H1 (cell line): ENCODE data around the gene B4GALNT3. TPM values are rescaled to one million over a fixed set of nuclear protein-coding genes. Genes with fewer than 3 reads are reported as not detected.

Source experiments
- CTCF ChIA-PET: fragments of 300-600 bp; sonication (Branson Sonifier 250); formaldehyde crosslinking; loops from one replicate; lab custom pipeline; 2021; ENCODE audit not compliant: partially characterized antibody; lab: Charles Lee
- POLR2A ChIA-PET: fragments of 300-600 bp; sonication (Branson Sonifier 250); formaldehyde crosslinking; loops from one replicate; lab custom pipeline; 2021; ENCODE audit warnings: inconsistent platforms; ENCODE audit not compliant: partially characterized antibody; lab: Charles Lee
- DNase-seq, 2 experiments: peaks; one replicate each; pipeline versions ENCODE4 v3.0.0 to v3.0.0-alpha.2; 2010 to 2022; ENCODE audit warnings: low spot score in 2 of 2, low read depth in 1 of 2, mixed read lengths in 1 of 2
- FAIRE-seq: peaks from 2 replicates; lab custom pipeline; 2011; peaks lifted over from hg19 to GRCh38; lab: Jason Lieb, UNC
- H2AFZ ChIP-seq: 2 replicates; pipeline ENCODE4 v1.8.1; 2012; ENCODE audit warnings: low read length, inconsistent platforms
- H2AK5ac ChIP-seq: 2 replicates; pipeline ENCODE4 v1.6.1; 2013; ENCODE audit warnings: low read depth, low read length
- H2BK120ac ChIP-seq: replicated peaks from 2 replicates; pipeline ENCODE3; 2013; ENCODE audit warnings: low read depth, low read length, inconsistent platforms
- H2BK12ac ChIP-seq: 2 replicates; pipeline ENCODE4 v1.6.1; 2013; ENCODE audit warnings: low read depth, low read length
- H2BK15ac ChIP-seq: 2 replicates; pipeline ENCODE4 v1.6.1; 2013; ENCODE audit warnings: low read length
- H2BK20ac ChIP-seq: 2 replicates; pipeline ENCODE4 v1.6.1; 2013; ENCODE audit warnings: low read length
- H2BK5ac ChIP-seq: 2 replicates; pipeline ENCODE4 v1.6.1; 2013; ENCODE audit warnings: low read depth, low read length
- H3K14ac ChIP-seq: 2 replicates; pipeline ENCODE4 v1.6.1; 2013; ENCODE audit warnings: inconsistent platforms; ENCODE audit not compliant: insufficient read length
- H3K18ac ChIP-seq: 2 replicates; pipeline ENCODE4 v1.6.1; 2013; ENCODE audit warnings: low read length; ENCODE audit errors: extremely low read depth
- H3K23ac ChIP-seq: 2 replicates; pipeline ENCODE4 v1.6.1; 2013; ENCODE audit warnings: inconsistent platforms; ENCODE audit not compliant: insufficient read length
- H3K23me2 ChIP-seq: 2 replicates; pipeline ENCODE4 v1.6.1; 2013; ENCODE audit warnings: low read depth, low read length
- H3K27ac ChIP-seq: 2 replicates; pipeline ENCODE4 v1.6.1; 2011; ENCODE audit warnings: low read depth, low read length, inconsistent platforms
- H3K27me3 ChIP-seq, 4 experiments: replicated peaks in 1 of 4; 1 replicate in 1 of 4; 2 replicates in 3 of 4; pipeline versions ENCODE4 v1.6.1 to v1.8.1; 2011 to 2013; ENCODE audit warnings: low read length in 3 of 4, mild to moderate bottlenecking in 3 of 4, inconsistent platforms in 2 of 4, mixed read lengths in 2 of 4, moderate library complexity in 1 of 4; ENCODE audit not compliant: control insufficient read depth in 3 of 4, insufficient read depth in 3 of 4; ENCODE audit errors: extremely low read depth in 1 of 4
- H3K36me3 ChIP-seq, 4 experiments: 2 replicates each; pipeline versions ENCODE4 v1.6.1 to v1.8.1; 2011 to 2013; ENCODE audit warnings: mild to moderate bottlenecking in 4 of 4, low read length in 3 of 4, moderate library complexity in 2 of 4, control low read depth in 1 of 4, inconsistent platforms in 1 of 4; ENCODE audit not compliant: insufficient read depth in 4 of 4, control insufficient read depth in 2 of 4
- H3K4ac ChIP-seq: replicated peaks from 2 replicates; pipeline ENCODE3; 2013; ENCODE audit warnings: low read length, low read depth, mixed read lengths, inconsistent platforms; ENCODE audit not compliant: insufficient read length
- H3K4me1 ChIP-seq, 4 experiments: replicated peaks in 1 of 4; 1 replicate in 1 of 4; 2 replicates in 3 of 4; pipeline versions ENCODE4 v1.6.1 to v1.8.1; 2011 to 2013; ENCODE audit warnings: low read length in 3 of 4, inconsistent platforms in 2 of 4, mixed read lengths in 1 of 4; ENCODE audit not compliant: insufficient read depth in 4 of 4, control insufficient read depth in 3 of 4
- H3K4me2 ChIP-seq, 2 experiments: 2 replicates each; pipeline versions ENCODE4 v1.6.1 to v1.8.1; 2011 to 2013; ENCODE audit warnings: low read depth in 2 of 2, low read length in 2 of 2, control low read depth in 1 of 2, inconsistent platforms in 1 of 2, mild to moderate bottlenecking in 1 of 2; ENCODE audit not compliant: insufficient read depth in 1 of 2
- H3K4me3 ChIP-seq, 4 experiments: fragments of 200-600, 300-600 bp in 1 of 4; sonication (generic), shearing (Covaris generic), sonication (Bioruptor Twin) in 1 of 4; 2 replicates each; pipeline versions ENCODE4 v1.5.1 to v1.8.1; 2011 to 2016; ENCODE audit warnings: low read length in 4 of 4, low read depth in 3 of 4, control low read depth in 2 of 4, inconsistent platforms in 2 of 4, mild to moderate bottlenecking in 2 of 4, mixed read lengths in 1 of 4, moderate library complexity in 1 of 4; ENCODE audit not compliant: insufficient read depth in 2 of 4; ENCODE audit errors: extremely low read depth in 1 of 4
- H3K56ac ChIP-seq: replicated peaks from 2 replicates; pipeline ENCODE3; 2013; ENCODE audit warnings: low read depth, mild to moderate bottlenecking, mixed read lengths, low read length, inconsistent platforms; ENCODE audit not compliant: insufficient read length
- H3K79me1 ChIP-seq: 2 replicates; pipeline ENCODE4 v1.6.1; 2013; ENCODE audit warnings: low read depth, low read length, control low read depth
- H3K79me2 ChIP-seq, 2 experiments: 2 replicates each; pipeline versions ENCODE4 v1.6.1 to v1.8.1; 2012 to 2013; ENCODE audit warnings: low read length in 2 of 2, mild to moderate bottlenecking in 2 of 2, inconsistent platforms in 1 of 2; ENCODE audit not compliant: insufficient read depth in 2 of 2, control insufficient read depth in 1 of 2
- H3K9ac ChIP-seq, 4 experiments: replicated peaks in 1 of 4; 1 replicate in 1 of 4; 2 replicates in 3 of 4; pipeline versions ENCODE4 v1.6.1 to v1.8.1; 2011 to 2013; ENCODE audit warnings: low read depth in 3 of 4, low read length in 3 of 4, control low read depth in 2 of 4, mild to moderate bottlenecking in 2 of 4, moderate library complexity in 2 of 4, inconsistent platforms in 1 of 4; ENCODE audit errors: extremely low read depth in 1 of 4
- H3K9me3 ChIP-seq, 2 experiments: 2 replicates each; pipeline versions ENCODE4 v1.6.1 to v1.8.1; 2012 to 2013; ENCODE audit warnings: mild to moderate bottlenecking in 2 of 2, moderate library complexity in 2 of 2, control low read depth in 1 of 2, inconsistent platforms in 1 of 2, low read depth in 1 of 2, low read length in 1 of 2, mixed read lengths in 1 of 2; ENCODE audit not compliant: insufficient read depth in 2 of 2
- H4K20me1 ChIP-seq, 2 experiments: replicated peaks in 1 of 2; 2 replicates each; pipeline versions ENCODE3 to v1.8.1; 2011 to 2013; ENCODE audit warnings: inconsistent platforms in 2 of 2, low read length in 2 of 2, mild to moderate bottlenecking in 1 of 2; ENCODE audit not compliant: insufficient read depth in 2 of 2, control insufficient read depth in 1 of 2
- H4K5ac ChIP-seq: 2 replicates; pipeline ENCODE4 v1.6.1; 2013; ENCODE audit warnings: low read length, low read depth, mixed read lengths, inconsistent platforms; ENCODE audit not compliant: insufficient read length
- H4K8ac ChIP-seq: 2 replicates; pipeline ENCODE4 v1.8.0; 2013; ENCODE audit warnings: mild to moderate bottlenecking, moderate library complexity, low read length, inconsistent platforms; ENCODE audit not compliant: insufficient read depth; ENCODE audit errors: extremely low read depth
- H4K91ac ChIP-seq: replicated peaks from 2 replicates; pipeline ENCODE3; 2013; ENCODE audit warnings: low read length, mixed read lengths, inconsistent platforms; ENCODE audit not compliant: insufficient read length
- CREB1 ChIP-seq: IDR thresholded peaks from 2 replicates; pipeline ENCODE4 v1.6.1; 2012; ENCODE audit warnings: inconsistent platforms
- JUND ChIP-seq: IDR thresholded peaks from 2 replicates; pipeline ENCODE4 v1.6.1; 2011; ENCODE audit warnings: mild to moderate bottlenecking, improper control_type of control experiment, low read length
- KDM5A ChIP-seq: fragments of 200-600 bp; IDR thresholded peaks from 2 replicates; pipeline ENCODE4 v1.7.1; 2012; ENCODE audit warnings: mild to moderate bottlenecking, low read length, inconsistent platforms, mixed read lengths
- RAD21 ChIP-seq, 2 experiments: IDR thresholded peaks in 1 of 2; conservative IDR thresholded peaks in 1 of 2; 2 replicates each; pipeline ENCODE4 v1.6.1; 2011; ENCODE audit warnings: low read depth in 2 of 2, low read length in 2 of 2, improper control_type of control experiment in 1 of 2, inconsistent platforms in 1 of 2, mild to moderate bottlenecking in 1 of 2, moderate library complexity in 1 of 2
- RBBP5 ChIP-seq: IDR thresholded peaks from 2 replicates; pipeline ENCODE4 v1.7.1; 2012; ENCODE audit warnings: low read depth, mild to moderate bottlenecking, inconsistent platforms, low read length, moderate library complexity, borderline replicate concordance
- WGBS, 2 experiments: shearing (Covaris generic) in 1 of 2; methylation state at CpG; one replicate each; pipeline versions ENCODE4 v1.1.6 to v1.1.7; 2013 to 2015; ENCODE audit warnings: low lambda C conversion rate in 2 of 2, mixed read lengths in 2 of 2, inconsistent platforms in 1 of 2, low coverage in 1 of 2, missing lambda C conversion rate in 1 of 2; ENCODE audit not compliant: insufficient replicate concordance in 2 of 2, insufficient coverage in 1 of 2, insufficient read length in 1 of 2; ENCODE audit errors: extremely low coverage in 1 of 2, missing lambda C conversion rate in 1 of 2; 5-methylcytosine and 5-hydroxymethylcytosine counted together
- polyA plus RNA-seq, 7 experiments: library from polyadenylated mRNA; depleted of rRNA in 3 of 7; stranded (reverse) in 5 of 7; unstranded in 2 of 7; fragments of >200 nt in 5 of 7; fragments of 200-250 nt in 2 of 7; gene quantifications; 1 replicate in 5 of 7; 2 replicates in 1 of 7; 4 replicates in 1 of 7; pipeline versions ENCODE4 v1.2.1 to v1.2.3, GENCODE V29; 2011 to 2013; ENCODE audit warnings: missing spikeins in 2 of 7, mixed read lengths in 2 of 7
- total RNA-seq: library from RNA; stranded (reverse); fragmentation: NEBNext Ultra II Directional; extraction: Animal tissue kit (Norgen Biotek cat#: 25700); gene quantifications from 2 replicates; pipeline ENCODE4 v1.2.1, GENCODE V29; 2021

Gene B4GALNT3
- total and polyA plus RNA-seq, 2 of the 8 experiments (the other 6 are each of a cell fraction or from before 2014, with no cell fraction given), result 12.5 to 20.3 TPM

- Histone ChIP-seq H2BK5ac (no peak overlapping the region), H2BK120ac (no peak overlapping the region), H3K79me2 (no peaks in the 10 kb centered on the region), H3K23me2 (no peaks in the 10 kb centered on the region), H4K20me1 (no peaks in the 10 kb centered on the region), H2BK15ac (0 out of 2 replicates have a peak overlapping the region, but pooled peaks have one; percentile 5), H3K27me3 (no peaks in the 10 kb centered on the region), H3K56ac (no peak overlapping the region), H3K4ac (no peak overlapping the region), H3K79me1 (no peaks in the 10 kb centered on the region), H3K9ac (no peak overlapping the region), H4K91ac (no peak overlapping the region), H2AK5ac (no peak overlapping the region), H3K4me1 (no peaks in the 10 kb centered on the region), H3K36me3 (no peaks in the 10 kb centered on the region), H3K18ac (no peak overlapping the region), H3K4me2 (no peak overlapping the region), H4K5ac (no peak overlapping the region), H4K8ac (no peak overlapping the region), H3K23ac (no peak overlapping the region), H3K9me3 (no peaks in the 10 kb centered on the region), H2BK12ac (no peak overlapping the region), H3K27ac (no peak overlapping the region), H3K4me3 (no peak overlapping the region), H2BK20ac (no peak overlapping the region), H2AFZ (no peak overlapping the region), H3K14ac (no peak overlapping the region)
- 91% methylated on average over 11 of the region's 11 CpGs; no CpG with 5 or more reads in 1 of the 2 experiments for WGBS, 2 experiments
- ChIA-PET CTCF (interaction anchor here (1.2 to 3.9 kb wide), 5 partner anchors 11 to 27 kb away, joined by 3 to 14 read pairs (median 8); no protein-coding TSS in a partner anchor), POLR2A (interaction anchor here (1.9 kb wide), 1 partner anchor 11 kb away, joined by 4 read pairs; no protein-coding TSS in a partner anchor)
- FAIRE-seq, result no peak
- no peak for TF ChIP-seq RBBP5
- no peak for TF ChIP-seq KDM5A
- TF ChIP-seq CREB1, result no peak
- TF ChIP-seq JUND, result no peak
- TF ChIP-seq RAD21 (IDR thresholded peaks at IDR 0.05 in 1 of 2, conservative IDR thresholded peaks at IDR 0.05 in 1 of 2; ENCODE audit: low read depth in 2 of 2, low read length in 2 of 2), result no peak
- DNase-seq, result no peak
Measured at GRCh38 chr12:592024-592505, 132.3 kb downstream of the B4GALNT3 start.
